Thyroid gland (tissue), 4 donors: Measurements from ENCODE around the gene PPP5C. TPM values are rescaled to one million over a fixed set of nuclear protein-coding genes. Genes with fewer than 3 reads are reported as not detected.
A peak's percentile ranks its signal among the peaks of the same experiment; 100 is the strongest.

Experiments
- DNase-seq, 2 donors: peaks; one replicate each; pipeline ENCODE4 v3.0.0-alpha.2; 2019
- H3K27ac ChIP-seq, 3 donors: fragments of 200-600 bp; sonication (generic); 1 replicate in 2 of 3; 2 replicates in 1 of 3; pipeline ENCODE4 v1.5.1; 2016 to 2019; ENCODE audit warnings: mild to moderate bottlenecking in 1 of 3, moderate library complexity in 1 of 3
- H3K27me3 ChIP-seq: fragments of 200-600 bp; sonication (generic); one replicate; pipeline ENCODE4 v1.5.1; 2019
- H3K36me3 ChIP-seq, 2 donors: fragments of 200-600 bp; sonication (generic); one replicate each; pipeline ENCODE4 v1.5.1; 2016 to 2019
- H3K4me1 ChIP-seq, 2 donors: fragments of 200-600 bp; sonication (generic); one replicate each; pipeline ENCODE4 v1.5.1; 2017 to 2019
- H3K4me3 ChIP-seq, 3 donors: fragments of 200-600 bp; sonication (generic); replicated peaks in 1 of 3; 1 replicate in 2 of 3; 2 replicates in 1 of 3; pipeline ENCODE4 v1.5.1; 2016; ENCODE audit warnings: mild to moderate bottlenecking in 1 of 3
- H3K9me3 ChIP-seq: fragments of 200-600 bp; sonication (generic); one replicate; pipeline ENCODE4 v1.5.1; 2017
- POLR2A ChIP-seq, 2 donors: fragments of 450-650 bp; IDR thresholded peaks; one replicate each; pipeline ENCODE4 v1.6.1; 2017; ENCODE audit warnings: antibody characterized with exemption in 2 of 2, mild to moderate bottlenecking in 2 of 2, moderate library complexity in 1 of 2
- WGBS, 2 donors: methylation state at CpG; one replicate each; pipeline ENCODE4 v1.1.5; 2017; 5-methylcytosine and 5-hydroxymethylcytosine counted together
- intact Hi-C: fragments of 100-400 bp; cut with DNase I; formaldehyde crosslinking; loops from one replicate; pipeline ENCODE4 v1.15.1; 2023
- total RNA-seq, 4 donors: library from RNA; depleted of rRNA; stranded (reverse); fragments of >200 nt; gene quantifications; one replicate each; pipeline ENCODE4 v1.2.3, GENCODE V29; 2016
- TF ChIP-seq, protein P1 (sequence below), 6 experiments: fragments of 200-600 bp in 3 of 6; fragments of 450-650 bp in 3 of 6; sonication (generic) in 3 of 6; IDR thresholded peaks; one replicate each; pipeline ENCODE4 v1.5.1; 2016 to 2019; ENCODE audit warnings: antibody characterized with exemption in 6 of 6, mild to moderate bottlenecking in 2 of 6, inconsistent platforms in 1 of 6, moderate library complexity in 1 of 6

PPP5C gene
- total RNA-seq, 4 donors from 2014 or later: 63.3 to 112 (median 80.7) TPM

DNA sequence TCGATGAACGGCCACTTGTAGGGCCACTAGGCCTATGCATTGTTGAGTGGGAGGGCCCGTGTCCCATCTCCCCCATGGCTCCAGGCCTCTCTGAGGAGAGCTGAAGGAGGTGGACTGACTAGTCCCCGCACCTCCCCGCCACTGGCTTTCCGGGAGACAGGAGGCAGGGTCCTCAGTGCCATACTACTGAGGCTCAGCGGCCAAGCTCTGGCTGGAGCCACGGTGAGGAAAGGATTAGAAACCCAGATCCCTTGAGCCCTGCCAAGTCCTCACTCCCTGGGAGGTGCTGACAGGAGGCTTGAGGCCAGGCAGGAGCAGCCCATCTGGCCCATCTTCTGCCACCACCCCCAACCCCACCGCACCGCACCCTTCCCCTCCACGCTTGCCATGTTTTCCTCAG is 37.5 kb downstream of the PPP5C start:
- no peak for DNase-seq
- TF ChIP-seq, protein P1, sequence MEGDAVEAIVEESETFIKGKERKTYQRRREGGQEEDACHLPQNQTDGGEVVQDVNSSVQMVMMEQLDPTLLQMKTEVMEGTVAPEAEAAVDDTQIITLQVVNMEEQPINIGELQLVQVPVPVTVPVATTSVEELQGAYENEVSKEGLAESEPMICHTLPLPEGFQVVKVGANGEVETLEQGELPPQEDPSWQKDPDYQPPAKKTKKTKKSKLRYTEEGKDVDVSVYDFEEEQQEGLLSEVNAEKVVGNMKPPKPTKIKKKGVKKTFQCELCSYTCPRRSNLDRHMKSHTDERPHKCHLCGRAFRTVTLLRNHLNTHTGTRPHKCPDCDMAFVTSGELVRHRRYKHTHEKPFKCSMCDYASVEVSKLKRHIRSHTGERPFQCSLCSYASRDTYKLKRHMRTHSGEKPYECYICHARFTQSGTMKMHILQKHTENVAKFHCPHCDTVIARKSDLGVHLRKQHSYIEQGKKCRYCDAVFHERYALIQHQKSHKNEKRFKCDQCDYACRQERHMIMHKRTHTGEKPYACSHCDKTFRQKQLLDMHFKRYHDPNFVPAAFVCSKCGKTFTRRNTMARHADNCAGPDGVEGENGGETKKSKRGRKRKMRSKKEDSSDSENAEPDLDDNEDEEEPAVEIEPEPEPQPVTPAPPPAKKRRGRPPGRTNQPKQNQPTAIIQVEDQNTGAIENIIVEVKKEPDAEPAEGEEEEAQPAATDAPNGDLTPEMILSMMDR (IDR thresholded peaks at IDR 0.05): no peak
- no peak for TF ChIP-seq POLR2A (IDR thresholded peaks at IDR 0.05)

DNA sequence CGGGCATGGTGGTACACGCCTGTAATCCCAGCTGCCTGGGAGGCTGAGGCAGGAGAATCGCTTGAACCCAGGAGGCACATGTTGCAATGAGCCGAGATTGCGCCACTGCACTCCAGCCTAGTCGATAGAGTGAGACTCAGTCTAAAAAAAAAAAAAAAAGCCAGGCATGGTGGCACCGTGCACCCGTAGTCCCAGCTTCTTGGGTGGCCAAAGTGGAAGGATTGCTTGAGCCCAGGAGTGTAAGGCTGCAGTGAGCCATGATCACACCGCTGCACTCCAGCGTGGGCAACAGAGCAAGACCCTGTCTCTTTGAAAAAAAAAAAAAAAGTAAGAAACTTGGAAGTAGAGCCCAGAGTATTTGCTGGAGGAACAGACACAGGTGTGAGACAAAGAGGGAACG is 38.7 kb downstream of the PPP5C start:
- WGBS, 2 donors: 67 to 72% methylated on average over 11 of the region's 11 CpGs

More for the DNA sequence above, 37.5 kb downstream of the PPP5C start:
- intact Hi-C loops: no loop called here
- 74 to 79% methylated on average over 8 of the region's 11 CpGs for WGBS, 2 donors
- Histone ChIP-seq H3K4me1 (peaks cover 11 to 12% of the 10 kb centered on the region in 2 donors), H3K27me3 (no peaks in the 10 kb centered on the region), H3K9me3 (no peaks in the 10 kb centered on the region), H3K27ac (no peak overlapping the region), H3K4me3 (no peak overlapping the region), H3K36me3 (peaks cover 34 to 56% of the 10 kb centered on the region in 2 donors)

GRCh38 chr19:46386151-46386550 is 39.3 kb downstream of the PPP5C start:
- Histone ChIP-seq H3K4me3 (no peak overlapping the region), H3K36me3 (peaks cover 46 to 71% of the 10 kb centered on the region in 2 donors), H3K4me1 (no peaks in the 10 kb centered on the region), H3K9me3 (no peaks in the 10 kb centered on the region), H3K27me3 (no peaks in the 10 kb centered on the region), H3K27ac (no peak overlapping the region)
- no peak for TF ChIP-seq POLR2A (IDR thresholded peaks at IDR 0.05)
- TF ChIP-seq, protein P1 (IDR thresholded peaks at IDR 0.05): no peak
- intact Hi-C loops: no loop called here
- DNase-seq: no peak
- WGBS, 2 donors: 93 to 94% methylated on average over 10 of the region's 10 CpGs

More for the DNA sequence above, 38.7 kb downstream of the PPP5C start:
- Histone ChIP-seq H3K27ac (no peak overlapping the region), H3K9me3 (no peaks in the 10 kb centered on the region), H3K27me3 (no peaks in the 10 kb centered on the region), H3K4me3 (no peak overlapping the region), H3K36me3 (peaks cover 44 to 67% of the 10 kb centered on the region in 2 donors), H3K4me1 (peaks cover 0 to under 1% of the 10 kb centered on the region in 2 donors)
- no peak for TF ChIP-seq POLR2A (IDR thresholded peaks at IDR 0.05)
- TF ChIP-seq, protein P1 (IDR thresholded peaks at IDR 0.05): no peak
- DNase-seq: peak; percentile 51 to 55
- intact Hi-C loops: no loop called here

DNA sequence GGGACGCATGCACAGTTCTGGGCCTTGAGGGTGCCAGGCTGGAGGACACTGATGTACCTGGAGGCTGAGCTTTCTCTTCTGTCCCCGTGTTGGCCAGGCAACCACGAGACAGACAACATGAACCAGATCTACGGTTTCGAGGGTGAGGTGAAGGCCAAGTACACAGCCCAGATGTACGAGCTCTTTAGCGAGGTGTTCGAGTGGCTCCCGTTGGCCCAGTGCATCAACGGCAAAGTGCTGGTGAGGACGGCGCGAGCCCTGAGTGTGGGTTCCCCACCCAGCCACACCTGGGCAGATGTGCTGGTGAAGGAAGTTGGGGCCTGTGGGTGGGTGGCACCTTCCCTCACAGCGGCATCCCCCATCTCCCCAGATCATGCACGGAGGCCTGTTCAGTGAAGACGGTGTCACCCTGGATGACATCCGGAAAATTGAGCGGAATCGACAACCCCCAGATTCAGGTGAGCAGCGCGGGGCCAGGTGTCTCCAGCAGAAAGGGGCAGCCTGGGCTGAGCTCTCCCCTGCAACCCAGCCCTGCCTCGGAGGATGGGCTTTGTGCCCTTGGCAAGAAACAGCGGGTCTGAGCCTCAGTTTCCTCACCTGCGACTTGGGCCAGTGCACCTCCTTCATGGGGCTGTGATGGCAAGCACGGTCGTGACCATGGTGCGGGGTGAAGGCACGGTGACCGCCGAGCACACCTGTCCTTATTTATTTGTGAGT is 40.3 kb downstream of the PPP5C start:
- H3K4me1 ChIP-seq: no peaks in the 10 kb centered on the region
- TF ChIP-seq, protein P1 (IDR thresholded peaks at IDR 0.05): no peak
- no peak for TF ChIP-seq POLR2A (IDR thresholded peaks at IDR 0.05)
- no peak overlapping the region for H3K27ac ChIP-seq
- WGBS, 2 donors: 91 to 96% methylated on average over 14 to 18 of the region's 30 CpGs
- intact Hi-C loops: no loop called here
- no peaks in the 10 kb centered on the region for H3K9me3 ChIP-seq
- H3K27me3 ChIP-seq: no peaks in the 10 kb centered on the region
- DNase-seq: no peak
- peaks cover 46 to 67% of the 10 kb centered on the region in 2 donors for H3K36me3 ChIP-seq
- no peak overlapping the region for H3K4me3 ChIP-seq

DNA sequence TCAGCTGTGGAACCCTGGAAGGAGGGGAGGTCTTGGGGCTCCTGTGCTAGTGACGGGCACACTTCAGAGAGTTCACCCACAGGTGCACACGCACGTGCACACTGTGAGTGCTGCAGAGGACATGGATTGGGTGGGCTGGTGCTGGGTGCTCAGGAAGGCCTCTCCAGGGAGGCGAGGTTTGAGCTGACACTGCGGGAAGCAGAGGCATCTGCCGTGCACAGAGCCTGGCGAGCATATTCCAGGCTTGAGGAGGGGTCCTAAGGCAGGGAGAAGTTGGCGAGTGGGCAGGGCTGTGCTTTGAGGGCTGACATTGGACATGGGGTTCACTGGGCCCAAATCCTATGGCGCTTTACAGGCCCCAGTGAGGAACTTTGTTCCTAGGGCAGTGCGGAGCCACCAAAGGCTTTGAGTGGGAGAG is 40.8 kb downstream of the PPP5C start:
- Histone ChIP-seq H3K27ac (no peak overlapping the region), H3K36me3 (peaks cover 46 to 67% of the 10 kb centered on the region in 2 donors), H3K4me1 (no peaks in the 10 kb centered on the region), H3K27me3 (no peaks in the 10 kb centered on the region), H3K9me3 (no peaks in the 10 kb centered on the region), H3K4me3 (no peak overlapping the region)
- no peak for TF ChIP-seq POLR2A (IDR thresholded peaks at IDR 0.05)
- TF ChIP-seq, protein P1 (IDR thresholded peaks at IDR 0.05): no peak
- no peak for DNase-seq
- WGBS, 2 donors: 95 to 98% methylated on average over 8 to 10 of the region's 10 CpGs
- intact Hi-C loops: no loop called here
